ENCODE results near the gene MED8. TPM values are rescaled to one million over a fixed set of nuclear protein-coding genes. Genes with fewer than 3 reads are reported as not detected.

Gene MED8
- total and polyA plus RNA-seq, 2 of the 13 experiments (the other 11 are each of a cell fraction or from before 2014, with no cell fraction given) = 16.9 to 77.4 TPM

GRCh38 chr1:43370564-43370963 lies 19.0 kb downstream of the MED8 start:
- intact Hi-C loops (cut with micrococcal nuclease; ENCODE audit: unreplicated experiment) = no loop called here
- DNase-seq (ENCODE audit: low spot score) = no peak
- Histone ChIP-seq H3K27ac (ENCODE audit: extremely low read length, insufficient read depth, low read length) (no peak overlapping the region), H3K9ac (ENCODE audit: insufficient read depth, low read depth, low read length) (no peak overlapping the region), H3K4me1 (ENCODE audit: insufficient read depth, low read length) (peaks cover 27% of the 10 kb centered on the region), H3K4me3 (replicated peaks in 1 of 3; ENCODE audit: insufficient read depth in 1 of 3, low read depth in 2 of 3, low read length in 3 of 3) (no peak overlapping the region), H3K9me3 (ENCODE audit: low read length) (no peaks in the 10 kb centered on the region), H3K27me3 (ENCODE audit: control insufficient read depth in 1 of 2, insufficient read depth in 2 of 2, low read length in 2 of 2) (no peaks in the 10 kb centered on the region), H2AFZ (ENCODE audit: low read length) (no peak overlapping the region), H4K20me1 (ENCODE audit: insufficient read depth, low read length) (no peaks in the 10 kb centered on the region), H3K36me3 (replicated peaks in 1 of 2; ENCODE audit: control insufficient read depth in 1 of 2, insufficient read depth in 2 of 2, low read length in 2 of 2) (no peaks in the 10 kb centered on the region; a peak in 1 of 5 replicates), H3K79me2 (ENCODE audit: insufficient read depth, low read length) (peaks cover 13% of the 10 kb centered on the region), H3K4me2 (ENCODE audit: low read depth, low read length) (no peak overlapping the region)
- TF ChIP-seq ZNF879 (CRISPR knock-in tag; IDR thresholded peaks at IDR 0.05) (no peak), CENPX (CRISPR knock-in tag; IDR thresholded peaks at IDR 0.05) (no peak), TARDBP (CRISPR knock-in tag; IDR thresholded peaks at IDR 0.05) (no peak), ZNF136 (CRISPR knock-in tag; IDR thresholded peaks at IDR 0.05; ENCODE audit: low read depth) (no peak), PCBP1 (IDR thresholded peaks at IDR 0.05; ENCODE audit: borderline replicate concordance, low read depth, low read length) (no peak), NFATC3 (CRISPR knock-in tag; IDR thresholded peaks at IDR 0.05) (no peak), ZNF101 (CRISPR knock-in tag; IDR thresholded peaks at IDR 0.05; ENCODE audit: borderline replicate concordance, low read depth) (no peak), CC2D1A (CRISPR knock-in tag; IDR thresholded peaks at IDR 0.05) (no peak), ZNF263 (CRISPR knock-in tag; IDR thresholded peaks at IDR 0.05) (no peak), RCOR2 (CRISPR knock-in tag; IDR thresholded peaks at IDR 0.05) (no peak), GFI1 (CRISPR knock-in tag; IDR thresholded peaks at IDR 0.05; ENCODE audit: borderline replicate concordance) (no peak), AKAP8 (CRISPR knock-in tag; IDR thresholded peaks at IDR 0.05) (no peak)
- TF ChIP-seq, protein P1, sequence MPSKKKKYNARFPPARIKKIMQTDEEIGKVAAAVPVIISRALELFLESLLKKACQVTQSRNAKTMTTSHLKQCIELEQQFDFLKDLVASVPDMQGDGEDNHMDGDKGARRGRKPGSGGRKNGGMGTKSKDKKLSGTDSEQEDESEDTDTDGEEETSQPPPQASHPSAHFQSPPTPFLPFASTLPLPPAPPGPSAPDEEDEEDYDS (CRISPR knock-in tag; IDR thresholded peaks at IDR 0.05) = no peak
- TF ChIP-seq, protein P2, sequence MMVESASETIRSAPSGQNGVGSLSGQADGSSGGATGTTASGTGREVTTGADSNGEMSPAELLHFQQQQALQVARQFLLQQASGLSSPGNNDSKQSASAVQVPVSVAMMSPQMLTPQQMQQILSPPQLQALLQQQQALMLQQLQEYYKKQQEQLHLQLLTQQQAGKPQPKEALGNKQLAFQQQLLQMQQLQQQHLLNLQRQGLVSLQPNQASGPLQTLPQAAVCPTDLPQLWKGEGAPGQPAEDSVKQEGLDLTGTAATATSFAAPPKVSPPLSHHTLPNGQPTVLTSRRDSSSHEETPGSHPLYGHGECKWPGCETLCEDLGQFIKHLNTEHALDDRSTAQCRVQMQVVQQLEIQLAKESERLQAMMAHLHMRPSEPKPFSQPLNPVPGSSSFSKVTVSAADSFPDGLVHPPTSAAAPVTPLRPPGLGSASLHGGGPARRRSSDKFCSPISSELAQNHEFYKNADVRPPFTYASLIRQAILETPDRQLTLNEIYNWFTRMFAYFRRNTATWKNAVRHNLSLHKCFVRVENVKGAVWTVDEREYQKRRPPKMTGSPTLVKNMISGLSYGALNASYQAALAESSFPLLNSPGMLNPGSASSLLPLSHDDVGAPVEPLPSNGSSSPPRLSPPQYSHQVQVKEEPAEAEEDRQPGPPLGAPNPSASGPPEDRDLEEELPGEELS (CRISPR knock-in tag; IDR thresholded peaks at IDR 0.05) = no peak
- WGBS (ENCODE audit: low lambda C conversion rate) = 95% methylated on average over 4 of the region's 4 CpGs
- no peak for ATAC-seq
- ChIA-PET POLR2A (no interaction called here), CTCF (ENCODE audit: low intra/inter-chr PET ratio, low total read pairs) (no interaction called here)
- no peak for FAIRE-seq
- BruUV-seq (replicated peaks) = no TSS peak
- in situ Hi-C loops (cut with HindIII; ENCODE audit: extremely low pct_ligation_motif_present, low pct_unique_long_range_greater_than_20kb) = no loop called here

Measured in HepG2 (cell line).